NCI-H2171 treated with DMSO at 0.1 percent for 48 hours (cell line): ENCODE results near the gene C20orf173.

ENCODE experiments used
- DNase-seq: peaks from one replicate; lab custom pipeline; 2025; lab: John Stamatoyannopoulos, UW

Gene C20orf173

GRCh38 chr20:35506872-35507638 is 22.4 kb downstream of the C20orf173 start:
- no peak for DNase-seq

DNA sequence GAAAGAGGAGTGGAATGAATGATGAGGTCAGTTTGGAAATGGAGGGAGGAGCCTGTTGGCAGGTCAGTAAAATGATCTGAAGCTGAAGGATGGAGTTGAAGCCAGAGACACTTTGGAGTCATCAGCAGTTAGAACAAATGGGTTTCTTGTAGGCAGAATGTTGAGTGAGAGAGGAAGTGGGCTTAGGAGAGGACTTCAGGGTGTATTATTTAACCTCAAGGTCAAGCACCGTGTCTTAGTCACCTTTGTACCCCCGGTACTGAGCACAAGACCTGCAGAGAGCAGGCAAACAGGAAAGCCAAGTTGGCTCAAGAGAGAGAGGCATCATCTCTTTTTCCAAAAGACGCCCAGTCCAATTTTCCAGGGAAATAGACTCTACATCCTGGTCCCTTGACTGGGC is 23.3 kb downstream of the C20orf173 start:
- no peak for DNase-seq

GRCh38 chr20:35504751-35505150 is 24.7 kb downstream of the C20orf173 start:
- no peak for DNase-seq

- peak; percentile 32 for DNase-seq
These were observed 25.5 kb downstream of the C20orf173 start for GRCh38 chr20:35503841-35504561.

GRCh38 chr20:35503281-35503680 is 26.2 kb downstream of the C20orf173 start:
- DNase-seq, result no peak

DNA sequence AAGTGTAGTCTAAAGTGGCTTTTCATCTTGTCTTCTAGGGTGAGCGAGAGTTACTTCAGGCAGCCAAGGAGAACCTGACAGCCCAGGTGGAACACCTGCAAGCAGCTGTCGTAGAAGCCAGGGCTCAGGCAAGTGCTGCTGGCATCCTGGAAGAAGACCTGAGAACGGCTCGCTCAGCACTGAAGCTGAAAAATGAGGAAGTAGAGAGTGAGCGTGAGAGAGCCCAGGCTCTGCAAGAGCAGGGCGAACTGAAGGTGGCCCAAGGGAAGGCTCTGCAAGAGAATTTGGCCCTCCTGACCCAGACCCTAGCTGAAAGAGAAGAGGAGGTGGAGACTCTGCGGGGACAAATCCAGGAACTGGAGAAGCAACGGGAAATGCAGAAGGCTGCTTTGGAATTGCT is 27.1 kb downstream of the C20orf173 start:
- no peak for DNase-seq

- no peak for DNase-seq
These were observed 30.2 kb downstream of the C20orf173 start for GRCh38 chr20:35499271-35499670.

DNA sequence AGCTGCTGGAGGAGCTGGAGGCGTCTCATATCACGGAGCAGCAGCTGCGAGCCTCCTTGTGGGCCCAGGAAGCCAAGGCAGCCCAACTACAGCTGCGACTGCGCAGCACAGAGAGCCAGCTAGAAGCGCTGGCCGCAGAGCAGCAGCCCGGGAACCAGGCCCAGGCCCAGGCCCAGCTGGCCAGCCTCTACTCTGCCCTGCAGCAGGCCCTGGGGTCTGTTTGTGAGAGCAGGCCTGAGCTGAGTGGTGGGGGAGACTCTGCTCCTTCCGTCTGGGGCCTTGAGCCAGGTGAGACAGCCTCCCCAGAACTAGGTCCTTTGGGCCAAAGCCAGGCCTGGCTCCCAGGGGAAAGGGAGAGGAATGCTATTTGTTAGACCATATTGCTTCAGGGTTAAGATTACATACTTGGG is 31.7 kb downstream of the C20orf173 start:
- DNase-seq, result peak; percentile 77

DNA sequence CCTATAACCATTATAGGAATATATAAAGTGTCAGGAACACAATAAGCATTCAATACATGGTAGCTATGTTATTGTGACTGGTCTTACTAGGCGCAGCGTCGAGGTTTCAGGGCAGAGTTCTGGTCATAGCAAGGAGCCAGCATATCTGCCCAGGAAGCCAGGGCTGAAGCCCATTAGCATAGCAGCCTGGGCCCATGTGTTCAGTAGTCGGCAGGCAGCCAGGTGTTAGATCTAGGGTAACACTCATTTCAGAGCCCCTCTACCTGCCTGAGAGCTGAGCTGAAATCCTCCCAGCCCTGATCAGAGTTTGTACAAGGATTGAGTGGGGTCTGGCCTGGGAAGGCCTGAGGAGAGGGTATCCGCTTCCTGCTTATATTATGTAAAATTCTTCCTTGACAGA is 32.1 kb downstream of the C20orf173 start:
- DNase-seq, result peak; percentile 74

DNA sequence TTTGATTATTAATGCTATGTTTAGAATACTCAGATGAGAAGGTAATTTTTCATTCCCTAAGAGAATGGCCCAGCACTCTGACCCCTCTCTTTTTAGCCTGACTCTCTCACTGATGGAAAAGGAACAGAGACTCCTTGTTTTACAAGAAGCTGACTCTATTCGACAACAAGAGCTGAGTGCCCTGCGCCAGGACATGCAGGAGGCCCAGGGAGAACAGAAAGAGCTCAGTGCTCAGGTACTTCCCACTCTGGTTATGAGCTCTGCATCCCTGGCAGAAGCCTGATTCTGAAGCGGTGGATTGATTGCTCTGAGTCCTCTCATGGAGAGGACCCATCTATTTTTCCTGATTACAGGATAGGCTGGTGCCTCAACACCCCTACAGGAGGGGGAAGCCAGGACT is 33.0 kb downstream of the C20orf173 start:
- DNase-seq, result no peak

GRCh38 chr20:35492352-35492751 is 37.1 kb downstream of the C20orf173 start:
- no peak for DNase-seq

DNA sequence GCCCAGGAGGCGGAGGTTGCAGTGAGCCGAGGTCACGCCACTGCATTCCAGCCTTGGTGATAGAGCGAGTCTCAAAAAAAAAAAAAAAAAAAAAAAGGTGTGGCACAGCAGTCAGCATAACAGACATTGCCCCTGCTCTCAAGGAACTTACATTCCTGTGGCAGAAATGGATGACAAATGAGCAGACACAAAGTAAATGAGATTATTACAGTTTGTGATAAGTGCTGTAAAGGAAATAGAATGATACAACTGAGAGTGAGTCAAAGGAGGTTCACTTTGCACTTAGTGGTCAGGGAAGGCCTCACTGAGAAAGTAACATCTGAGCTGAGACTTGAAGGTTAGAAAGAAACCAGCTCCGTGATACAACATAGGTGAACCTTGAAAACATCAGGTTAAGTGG is 37.6 kb downstream of the C20orf173 start:
- no peak for DNase-seq

- DNase-seq, result no peak
These were observed 38.7 kb downstream of the C20orf173 start for GRCh38 chr20:35490736-35491181.

DNA sequence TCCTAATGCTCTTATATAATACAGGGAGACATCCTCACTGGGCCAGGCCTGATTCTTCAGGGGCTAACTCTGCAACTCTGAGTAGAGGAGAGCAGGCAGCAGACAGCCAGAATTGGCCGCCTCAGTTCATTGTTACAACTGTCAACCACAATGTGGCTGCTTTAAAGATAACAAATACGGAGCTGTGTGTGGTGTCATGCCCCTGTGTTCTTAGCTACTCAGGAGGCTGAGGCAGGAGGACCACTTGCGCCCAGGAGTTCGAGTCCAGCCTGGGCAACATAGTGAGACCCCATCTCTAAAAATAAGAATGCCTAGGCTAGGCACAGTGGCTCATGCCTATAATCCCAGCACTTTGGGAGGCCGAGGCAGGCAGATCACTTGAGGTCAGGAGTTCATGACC is 39.7 kb downstream of the C20orf173 start:
- no peak for DNase-seq

GRCh38 chr20:35487479-35487878 is 42.0 kb downstream of the C20orf173 start:
- DNase-seq, result no peak

GRCh38 chr20:35479798-35480197 is 49.7 kb downstream of the C20orf173 start:
- no peak for DNase-seq

DNA sequence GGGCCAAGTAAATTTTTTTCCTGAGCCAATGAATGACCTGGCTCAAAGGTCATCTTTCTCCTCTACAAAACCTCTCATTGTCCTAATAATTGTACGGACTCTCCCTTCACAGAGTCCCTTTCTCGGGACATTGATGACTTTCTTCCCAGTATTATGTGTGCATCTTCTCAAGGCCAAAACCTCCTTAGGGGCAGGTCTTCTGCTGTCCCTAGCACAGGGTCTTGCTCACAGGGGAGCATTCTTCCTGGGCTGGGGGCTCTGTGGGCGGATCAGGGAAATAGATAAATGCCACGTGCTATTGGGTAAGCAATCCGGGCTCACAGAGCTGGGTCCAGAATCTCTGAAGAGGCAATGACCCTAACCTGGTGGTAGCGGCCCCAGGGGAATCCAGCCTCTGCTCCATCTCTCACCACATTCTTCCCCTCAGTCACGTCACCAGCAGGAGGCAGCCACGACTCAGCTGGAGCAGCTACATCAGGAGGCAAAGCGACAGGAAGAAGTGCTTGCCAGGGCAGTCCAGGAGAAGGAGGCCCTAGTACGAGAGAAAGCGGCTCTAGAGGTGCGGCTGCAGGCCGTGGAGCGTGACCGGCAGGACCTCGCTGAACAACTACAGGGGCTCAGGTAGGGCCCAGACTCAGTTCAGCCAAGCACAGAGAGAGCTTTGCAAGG is 50.5 kb downstream of the C20orf173 start:
- no peak for DNase-seq
